ENCODE measurements around the gene CDC42BPB. TPM values are rescaled to one million over a fixed set of nuclear protein-coding genes. Genes with fewer than 3 reads are reported as not detected.

CDC42BPB gene
- total RNA-seq, 1 donor from 2014 or later, result 55.0 TPM

GRCh38 chr14:103103461-103104388 is 46.4 kb upstream of the CDC42BPB start:
- TF ChIP-seq, protein P1, sequence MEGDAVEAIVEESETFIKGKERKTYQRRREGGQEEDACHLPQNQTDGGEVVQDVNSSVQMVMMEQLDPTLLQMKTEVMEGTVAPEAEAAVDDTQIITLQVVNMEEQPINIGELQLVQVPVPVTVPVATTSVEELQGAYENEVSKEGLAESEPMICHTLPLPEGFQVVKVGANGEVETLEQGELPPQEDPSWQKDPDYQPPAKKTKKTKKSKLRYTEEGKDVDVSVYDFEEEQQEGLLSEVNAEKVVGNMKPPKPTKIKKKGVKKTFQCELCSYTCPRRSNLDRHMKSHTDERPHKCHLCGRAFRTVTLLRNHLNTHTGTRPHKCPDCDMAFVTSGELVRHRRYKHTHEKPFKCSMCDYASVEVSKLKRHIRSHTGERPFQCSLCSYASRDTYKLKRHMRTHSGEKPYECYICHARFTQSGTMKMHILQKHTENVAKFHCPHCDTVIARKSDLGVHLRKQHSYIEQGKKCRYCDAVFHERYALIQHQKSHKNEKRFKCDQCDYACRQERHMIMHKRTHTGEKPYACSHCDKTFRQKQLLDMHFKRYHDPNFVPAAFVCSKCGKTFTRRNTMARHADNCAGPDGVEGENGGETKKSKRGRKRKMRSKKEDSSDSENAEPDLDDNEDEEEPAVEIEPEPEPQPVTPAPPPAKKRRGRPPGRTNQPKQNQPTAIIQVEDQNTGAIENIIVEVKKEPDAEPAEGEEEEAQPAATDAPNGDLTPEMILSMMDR (IDR thresholded peaks at IDR 0.05; ENCODE audit: insufficient read depth, low read length, severe bottlenecking), result peak; percentile 46
- FAIRE-seq, result no peak
- peak; percentile 27 for DNase-seq (ENCODE audit: low read depth)
- Histone ChIP-seq H3K27me3 (ENCODE audit: control insufficient read depth, insufficient read depth, low read length) (peaks cover 32% of the 10 kb centered on the region), H3K4me3 (ENCODE audit: low read depth, low read length) (no peak overlapping the region), H3K36me3 (ENCODE audit: control insufficient read depth, insufficient read depth, low read length) (no peaks in the 10 kb centered on the region)

GRCh38 chr14:103102689-103103260 is 45.4 kb upstream of the CDC42BPB start:
- TF ChIP-seq, protein P1 (IDR thresholded peaks at IDR 0.05; ENCODE audit: insufficient read depth, low read length, severe bottlenecking), result no peak
- H3K4me3 ChIP-seq (ENCODE audit: low read depth, low read length), result no peak overlapping the region
- no peaks in the 10 kb centered on the region for H3K36me3 ChIP-seq (ENCODE audit: control insufficient read depth, insufficient read depth, low read length)
- no peak for FAIRE-seq
- DNase-seq (ENCODE audit: low read depth), result no peak
- peaks cover 34% of the 10 kb centered on the region for H3K27me3 ChIP-seq (ENCODE audit: control insufficient read depth, insufficient read depth, low read length)

DNA sequence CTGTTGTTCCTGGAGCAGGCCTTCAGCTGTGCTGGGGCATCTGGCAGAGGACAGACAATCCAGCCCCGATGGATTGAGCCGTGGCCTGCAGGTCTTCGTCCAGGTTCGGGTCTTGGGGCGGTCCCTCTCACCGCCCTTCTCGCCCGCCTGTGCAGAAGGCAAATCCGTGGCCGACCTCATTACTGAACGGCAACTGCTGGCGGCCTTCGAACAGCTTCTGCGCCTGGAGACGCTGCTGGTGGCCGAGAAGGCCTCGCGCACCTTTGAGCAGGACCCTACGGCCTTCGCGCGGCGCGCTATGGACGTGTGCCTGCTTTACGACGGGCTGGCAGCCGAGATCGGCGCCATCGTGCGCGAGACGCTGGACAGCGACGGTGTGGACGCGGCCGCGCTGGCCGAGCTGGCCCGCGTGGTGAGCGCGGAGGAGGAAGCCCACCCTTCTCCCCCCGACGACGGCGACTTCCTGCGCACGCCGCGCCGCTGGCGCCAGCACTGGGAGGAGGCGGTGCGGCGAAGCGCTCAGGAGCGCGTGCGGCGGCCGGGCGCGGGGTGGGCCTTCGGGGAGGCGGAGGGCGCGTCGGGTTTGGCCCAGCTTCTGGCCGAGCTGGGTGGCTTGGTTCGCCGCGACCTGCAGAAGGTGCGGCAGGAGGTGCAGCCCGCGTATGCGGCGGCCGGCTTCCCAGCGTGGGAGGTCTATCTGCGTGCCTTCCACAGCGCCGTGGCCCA is 44.8 kb upstream of the CDC42BPB start:
- Histone ChIP-seq H3K4me3 (ENCODE audit: low read depth, low read length) (no peak overlapping the region), H3K36me3 (ENCODE audit: control insufficient read depth, insufficient read depth, low read length) (no peaks in the 10 kb centered on the region), H3K27me3 (ENCODE audit: control insufficient read depth, insufficient read depth, low read length) (peaks cover 34% of the 10 kb centered on the region)
- FAIRE-seq (no peak), DNase-seq (ENCODE audit: low read depth) (no peak)
- TF ChIP-seq, protein P1 (IDR thresholded peaks at IDR 0.05; ENCODE audit: insufficient read depth, low read length, severe bottlenecking), result no peak

- FAIRE-seq (no peak), DNase-seq (ENCODE audit: low read depth) (no peak)
- TF ChIP-seq, protein P1 (IDR thresholded peaks at IDR 0.05; ENCODE audit: insufficient read depth, low read length, severe bottlenecking), result no peak
- Histone ChIP-seq H3K27me3 (ENCODE audit: control insufficient read depth, insufficient read depth, low read length) (peaks cover 35% of the 10 kb centered on the region), H3K36me3 (ENCODE audit: control insufficient read depth, insufficient read depth, low read length) (no peaks in the 10 kb centered on the region), H3K4me3 (ENCODE audit: low read depth, low read length) (no peak overlapping the region)
Measured at GRCh38 chr14:103101257-103101962, 44.1 kb upstream of the CDC42BPB start.

GRCh38 chr14:103100281-103101121 is 43.2 kb upstream of the CDC42BPB start:
- FAIRE-seq, result no peak
- H3K4me3 ChIP-seq (ENCODE audit: low read depth, low read length), result no peak overlapping the region
- TF ChIP-seq, protein P1 (IDR thresholded peaks at IDR 0.05; ENCODE audit: insufficient read depth, low read length, severe bottlenecking), result no peak
- DNase-seq (ENCODE audit: low read depth), result no peak
- H3K36me3 ChIP-seq (ENCODE audit: control insufficient read depth, insufficient read depth, low read length), result no peaks in the 10 kb centered on the region
- peaks cover 34% of the 10 kb centered on the region for H3K27me3 ChIP-seq (ENCODE audit: control insufficient read depth, insufficient read depth, low read length)

All from bronchial epithelial cell (primary cell).